Ovary (tissue), 9 donors: Measurements from ENCODE around the gene EBF4. TPM values are rescaled to one million over a fixed set of nuclear protein-coding genes. Genes with fewer than 3 reads are reported as not detected.

ENCODE experiments used
- DNase-seq, 5 donors: peaks; one replicate each; pipeline ENCODE4 v3.0.0-alpha.2; 2019 to 2020
- H3K27ac ChIP-seq, 2 donors: fragments of 200-600 bp; one replicate each; pipeline versions ENCODE4 v1.5.1 to v1.8.0; 2019 to 2022
- H3K27me3 ChIP-seq: fragments of 200-600 bp; one replicate; pipeline ENCODE4 v1.8.0; 2022
- H3K36me3 ChIP-seq: fragments of 200-600 bp; sonication (generic); one replicate; pipeline ENCODE4 v1.5.1; 2019
- H3K4me1 ChIP-seq: one replicate; pipeline ENCODE4 v1.8.1; 2013; ENCODE audit warnings: mild to moderate bottlenecking, moderate library complexity; ENCODE audit not compliant: insufficient read depth
- H3K4me3 ChIP-seq: fragments of 200-600 bp; sonication (generic); one replicate; pipeline ENCODE4 v1.5.1; 2017
- H3K9me3 ChIP-seq, 2 donors: fragments of 200-600 bp in 1 of 2; sonication (generic) in 1 of 2; one replicate each; pipeline versions ENCODE4 v1.5.1 to v1.8.1; 2013 to 2019; ENCODE audit warnings: mild to moderate bottlenecking in 1 of 2, moderate library complexity in 1 of 2
- CTCF ChIP-seq, 3 donors: fragments of 450-650 bp in 2 of 3; fragments of 200-600 bp in 1 of 3; IDR thresholded peaks; one replicate each; pipeline versions ENCODE4 v1.5.1 to v1.8.0; 2016 to 2022; ENCODE audit warnings: antibody characterized with exemption in 3 of 3, mild to moderate bottlenecking in 1 of 3
- EP300 ChIP-seq: sonication (generic); formaldehyde crosslinking; IDR thresholded peaks from one replicate; pipeline ENCODE4 v1.6.1; 2017; ENCODE audit warnings: antibody characterized with exemption
- POLR2A ChIP-seq: fragments of 450-650 bp; IDR thresholded peaks from one replicate; pipeline ENCODE4 v1.6.1; 2017; ENCODE audit warnings: antibody characterized with exemption, mild to moderate bottlenecking, moderate library complexity
- WGBS, 3 donors: extraction: QIAGEN DNeasy Blood & Tissue Kit in 1 of 3; methylation state at CpG; one replicate each; pipeline versions ENCODE4 v1.1.5 to v1.1.7; 2013 to 2017; 5-methylcytosine and 5-hydroxymethylcytosine counted together
- intact Hi-C, 4 donors: fragments of 100-400 bp; cut with DNase I; formaldehyde crosslinking; loops; one replicate each; pipeline versions ENCODE4 v1.11.0 to v1.15.1; 2022 to 2023
- polyA plus RNA-seq, 2 donors: library from polyadenylated mRNA; stranded (reverse); fragments of 200-250 nt in 1 of 2; fragments of 350-450 nt in 1 of 2; fragmentation: Illumina TruSeq in 1 of 2; extraction: RNeasy Lipid Tissue Mini Kit (QIAGEN cat#74804) in 1 of 2; gene quantifications; one replicate each; pipeline ENCODE4 v1.2.3, GENCODE V29; 2013 to 2014
- total RNA-seq, 7 donors: library from RNA; depleted of rRNA in 2 of 7; stranded (reverse); fragments of >200 nt in 2 of 7; fragmentation: NEBNext Ultra II Directional in 3 of 7; extraction: Animal tissue kit (Norgen Biotek cat#: 25700) in 3 of 7; gene quantifications; one replicate each; pipeline versions ENCODE4 v1.1.0 to v1.2.4, GENCODE V29; 2016 to 2023
- donor health status: DM: no; HTN: no; CAD: no; lungs with moderate emphysema.
- donor health status: DM: no; HTN: no; CAD: no.
- donor health status: Bipolar disorder and iron deficiency.
- donor health status: DM: yes; HTN: yes; CAD: no.
- donor health status: DM: no; HTN: no; CAD: no.
- donor health status: DM: yes; HTN: yes; CAD: no.

The EBF4 gene
- total and polyA plus RNA-seq, 9 donors: 9.4 to 67.7 (median 36.2) TPM

DNA sequence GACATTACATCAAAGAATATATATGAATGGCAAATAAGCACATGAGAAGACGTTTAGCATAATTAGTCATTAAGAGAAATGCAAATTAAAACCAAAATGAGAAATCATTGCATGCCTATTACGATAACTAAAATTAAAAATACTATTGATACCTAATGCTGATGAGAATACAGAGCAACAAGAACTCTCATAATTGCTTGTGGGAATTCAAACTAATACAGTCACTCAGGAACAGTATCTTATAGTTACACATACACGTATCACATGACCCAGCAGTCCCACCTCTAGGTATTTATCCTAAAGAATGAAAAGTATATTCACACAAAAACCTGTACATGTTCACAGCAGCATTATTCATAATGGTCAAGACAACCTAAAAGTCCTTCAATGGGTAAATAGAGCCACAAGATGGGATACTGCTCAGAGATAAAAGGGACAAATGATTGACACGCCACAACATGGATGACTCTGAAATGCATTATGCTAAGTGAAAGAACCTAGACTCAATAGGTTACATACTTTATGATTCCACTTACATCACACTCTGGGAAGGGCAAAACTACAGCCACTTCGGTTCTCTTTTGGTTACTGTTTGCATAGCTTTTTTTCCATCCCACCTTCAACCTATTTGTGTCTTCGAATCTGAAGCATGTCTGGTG is 91.5 kb downstream of the EBF4 start:
- no peak for DNase-seq
- WGBS, 3 donors: 80 to 82% (median 81%) methylated on average over 6 of the region's 6 CpGs
- H3K4me3 ChIP-seq: no peak overlapping the region
- TF ChIP-seq CTCF (IDR thresholded peaks at IDR 0.05) (no peak), EP300 (no peak), POLR2A (no peak)
- H3K9me3 ChIP-seq: no peaks in the 10 kb centered on the region
- intact Hi-C loops: no loop called here
- no peaks in the 10 kb centered on the region for H3K27me3 ChIP-seq
- no peaks in the 10 kb centered on the region for H3K4me1 ChIP-seq
- no peak overlapping the region for H3K27ac ChIP-seq
- H3K36me3 ChIP-seq: no peaks in the 10 kb centered on the region

DNA sequence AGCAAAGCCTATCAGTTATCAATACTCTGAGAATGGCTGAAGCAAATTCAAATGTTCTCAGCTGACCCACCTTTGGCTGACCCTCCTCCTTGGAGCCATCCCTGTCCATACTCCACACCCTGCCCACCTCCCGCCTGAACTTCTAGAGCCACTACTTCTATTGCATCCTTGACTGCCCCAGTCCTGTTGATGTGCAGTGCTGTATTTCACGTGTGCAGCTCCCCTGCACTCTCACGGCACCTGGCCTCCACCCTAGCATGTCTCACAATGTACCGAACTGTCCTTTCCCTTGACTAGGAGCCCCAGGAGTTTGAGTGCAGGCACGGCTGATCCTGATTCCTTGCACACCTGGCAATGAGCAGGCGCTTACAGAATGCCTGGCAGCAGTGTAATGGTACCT is 100.9 kb downstream of the EBF4 start:
- Histone ChIP-seq H3K9me3 (no peaks in the 10 kb centered on the region), H3K4me3 (no peak overlapping the region), H3K4me1 (no peaks in the 10 kb centered on the region), H3K36me3 (no peaks in the 10 kb centered on the region), H3K27ac (no peak overlapping the region), H3K27me3 (no peaks in the 10 kb centered on the region)
- WGBS, 3 donors: 78 to 81% (median 81%) methylated on average over 6 of the region's 6 CpGs
- intact Hi-C loops: no loop called here
- TF ChIP-seq EP300: no peak
- no peak for TF ChIP-seq CTCF (IDR thresholded peaks at IDR 0.05)
- TF ChIP-seq POLR2A: no peak
- DNase-seq: no peak

GRCh38 chr20:2794202-2794748 is 101.7 kb downstream of the EBF4 start:
- no peaks in the 10 kb centered on the region for H3K36me3 ChIP-seq
- H3K27me3 ChIP-seq: no peaks in the 10 kb centered on the region
- peaks cover 2% of the 10 kb centered on the region for H3K4me1 ChIP-seq
- no peak for TF ChIP-seq POLR2A
- no peak for TF ChIP-seq EP300
- TF ChIP-seq CTCF (IDR thresholded peaks at IDR 0.05): no peak
- DNase-seq: no peak
- intact Hi-C loops: no loop called here
- H3K4me3 ChIP-seq: no peak overlapping the region
- 84 to 87% (median 85%) methylated on average over 23 of the region's 23 CpGs for WGBS, 3 donors
- no peak overlapping the region for H3K27ac ChIP-seq
- no peaks in the 10 kb centered on the region for H3K9me3 ChIP-seq

GRCh38 chr20:2794866-2795447 is 102.4 kb downstream of the EBF4 start:
- Histone ChIP-seq H3K4me1 (peaks cover 3% of the 10 kb centered on the region), H3K9me3 (no peaks in the 10 kb centered on the region), H3K27me3 (no peaks in the 10 kb centered on the region), H3K27ac (no peak overlapping the region), H3K36me3 (no peaks in the 10 kb centered on the region), H3K4me3 (no peak overlapping the region)
- TF ChIP-seq POLR2A (no peak), CTCF (IDR thresholded peaks at IDR 0.05) (no peak), EP300 (no peak)
- 78 to 83% (median 81%) methylated on average over 11 of the region's 11 CpGs for WGBS, 3 donors
- DNase-seq: no peak
- intact Hi-C loops: no loop called here
